Spleen (tissue), 7 donors: Measurements from ENCODE around the gene DIO3.

Source experiments
- POLR2A ChIP-seq, 3 donors: fragments of 450-650 bp; IDR thresholded peaks; one replicate each; pipeline ENCODE4 v1.5.1; 2017; ENCODE audit warnings: antibody characterized with exemption in 3 of 3, mild to moderate bottlenecking in 1 of 3
- TF ChIP-seq, protein P1 (sequence below), 11 experiments: fragments of 200-600 bp in 7 of 11; fragments of 450-650 bp in 4 of 11; sonication (generic) in 4 of 11; IDR thresholded peaks in 8 of 11; conservative IDR thresholded peaks in 3 of 11; 1 replicate in 7 of 11; 2 replicates in 4 of 11; pipeline versions ENCODE4 v1.4.0 to v1.8.0; 2016 to 2021; ENCODE audit warnings: antibody characterized with exemption in 11 of 11, inconsistent platforms in 4 of 11, mild to moderate bottlenecking in 1 of 11
- donor health status: DM: no; HTN: no; CAD: no; lungs with moderate emphysema.
- donor health status: DM: no; HTN: no; CAD: no.
- donor health status: DM: no; HTN: no; CAD: no.

DNA sequence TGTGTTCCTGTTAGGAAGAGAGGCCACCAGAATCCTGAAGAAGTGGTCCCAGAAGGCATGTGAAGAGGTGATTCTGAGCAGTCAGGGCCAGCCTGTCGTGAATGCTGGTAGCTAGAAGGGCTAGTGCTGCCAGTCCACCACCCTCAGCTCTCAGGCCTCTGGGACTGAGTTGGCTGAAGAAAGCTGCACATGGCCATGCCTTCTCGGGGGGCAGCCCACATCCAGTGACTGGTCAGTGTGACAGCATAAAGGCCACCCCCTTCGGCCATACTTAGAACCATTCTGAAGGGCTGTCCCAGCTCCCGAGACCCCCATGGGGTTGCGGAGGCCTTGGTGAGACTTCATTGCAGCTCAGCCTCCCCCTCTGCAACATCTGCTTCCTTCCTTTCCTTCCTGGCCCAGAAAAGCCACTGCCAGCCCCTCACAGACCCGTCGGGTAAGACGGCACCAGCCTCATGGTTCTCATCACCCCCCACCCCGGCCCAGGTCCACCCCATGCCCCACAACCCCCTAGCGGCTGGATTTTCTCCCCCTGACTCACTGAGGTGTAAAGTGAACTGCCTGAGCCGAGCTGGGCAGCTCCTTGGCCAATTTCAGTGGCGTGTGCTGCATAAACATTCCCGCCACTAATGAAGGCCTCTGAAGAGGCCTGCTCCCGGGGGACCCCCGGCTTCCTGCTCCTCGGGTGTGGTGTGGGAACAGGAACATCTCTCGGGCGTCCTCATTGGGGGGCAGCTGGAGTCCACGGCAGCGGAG lies 49.5 kb upstream of the DIO3 start:
- TF ChIP-seq, protein P1, sequence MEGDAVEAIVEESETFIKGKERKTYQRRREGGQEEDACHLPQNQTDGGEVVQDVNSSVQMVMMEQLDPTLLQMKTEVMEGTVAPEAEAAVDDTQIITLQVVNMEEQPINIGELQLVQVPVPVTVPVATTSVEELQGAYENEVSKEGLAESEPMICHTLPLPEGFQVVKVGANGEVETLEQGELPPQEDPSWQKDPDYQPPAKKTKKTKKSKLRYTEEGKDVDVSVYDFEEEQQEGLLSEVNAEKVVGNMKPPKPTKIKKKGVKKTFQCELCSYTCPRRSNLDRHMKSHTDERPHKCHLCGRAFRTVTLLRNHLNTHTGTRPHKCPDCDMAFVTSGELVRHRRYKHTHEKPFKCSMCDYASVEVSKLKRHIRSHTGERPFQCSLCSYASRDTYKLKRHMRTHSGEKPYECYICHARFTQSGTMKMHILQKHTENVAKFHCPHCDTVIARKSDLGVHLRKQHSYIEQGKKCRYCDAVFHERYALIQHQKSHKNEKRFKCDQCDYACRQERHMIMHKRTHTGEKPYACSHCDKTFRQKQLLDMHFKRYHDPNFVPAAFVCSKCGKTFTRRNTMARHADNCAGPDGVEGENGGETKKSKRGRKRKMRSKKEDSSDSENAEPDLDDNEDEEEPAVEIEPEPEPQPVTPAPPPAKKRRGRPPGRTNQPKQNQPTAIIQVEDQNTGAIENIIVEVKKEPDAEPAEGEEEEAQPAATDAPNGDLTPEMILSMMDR (IDR thresholded peaks at IDR 0.05 in 8 of 11, conservative IDR thresholded peaks at IDR 0.05 in 3 of 11), result no peak
- no peak for TF ChIP-seq POLR2A (IDR thresholded peaks at IDR 0.05)
